SW 1271 (cell line): ENCODE measurements around the gene DAGLA.
"Not testable (repeated sequence)": the region's sequence is repeated elsewhere in the genome, so short reads cannot be mapped to it uniquely, and the experiment has no call there.

Experiments used
- DNase-seq, 2 experiments: peaks; one replicate each; lab custom pipeline; 2025; lab: John Stamatoyannopoulos, UW

The DAGLA gene

DNA sequence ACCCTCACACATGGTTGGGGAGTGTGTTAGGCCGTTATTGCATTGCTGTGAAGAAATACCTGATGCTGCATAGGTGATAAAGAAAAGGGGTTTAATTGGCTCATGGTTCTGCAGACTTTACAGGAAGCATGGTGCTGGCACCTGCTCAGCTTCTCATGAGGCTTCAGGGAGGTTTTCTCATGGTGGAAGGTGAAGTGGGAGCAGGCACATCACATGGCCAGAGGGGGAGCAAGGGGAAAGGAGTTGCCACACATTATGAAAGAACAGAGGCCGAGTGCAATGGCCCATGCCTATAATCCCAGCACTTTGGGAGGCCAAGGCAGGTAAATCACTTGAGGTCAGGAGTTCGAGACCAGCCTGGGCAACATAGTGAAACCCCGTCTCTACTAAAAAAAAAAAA lies 19.2 kb upstream of the DAGLA start:
- not testable (repeated sequence) for DNase-seq

DNA sequence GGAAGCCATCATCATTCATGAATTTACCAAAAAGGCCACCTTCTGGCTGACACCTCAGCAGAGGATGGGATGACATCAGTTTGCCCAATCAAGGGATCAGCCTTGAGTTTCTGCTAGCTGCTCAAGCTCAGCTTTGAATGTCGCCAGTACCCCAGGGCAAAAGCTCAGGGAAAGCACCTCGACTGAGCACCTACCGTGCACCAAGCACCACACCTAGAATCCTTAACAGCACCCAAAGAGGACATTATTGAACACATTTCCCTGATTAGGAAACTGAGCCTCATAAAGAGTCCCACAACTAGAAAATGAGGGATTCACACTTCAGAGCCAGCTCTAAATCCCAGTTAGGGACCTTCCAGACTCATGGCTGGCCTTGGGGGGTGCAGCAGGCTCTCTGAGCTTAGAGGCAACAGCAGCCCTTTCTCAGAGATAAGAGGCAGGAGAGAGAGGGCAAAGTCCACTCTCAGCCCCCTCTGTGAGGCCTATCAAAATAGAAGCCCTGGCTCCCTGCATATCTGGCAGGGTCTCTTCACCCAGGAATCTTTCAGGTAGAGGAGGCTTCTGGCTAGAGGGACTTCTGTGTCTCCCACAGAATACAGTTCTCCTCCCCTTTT lies 13.4 kb upstream of the DAGLA start:
- no peak for DNase-seq

DNA sequence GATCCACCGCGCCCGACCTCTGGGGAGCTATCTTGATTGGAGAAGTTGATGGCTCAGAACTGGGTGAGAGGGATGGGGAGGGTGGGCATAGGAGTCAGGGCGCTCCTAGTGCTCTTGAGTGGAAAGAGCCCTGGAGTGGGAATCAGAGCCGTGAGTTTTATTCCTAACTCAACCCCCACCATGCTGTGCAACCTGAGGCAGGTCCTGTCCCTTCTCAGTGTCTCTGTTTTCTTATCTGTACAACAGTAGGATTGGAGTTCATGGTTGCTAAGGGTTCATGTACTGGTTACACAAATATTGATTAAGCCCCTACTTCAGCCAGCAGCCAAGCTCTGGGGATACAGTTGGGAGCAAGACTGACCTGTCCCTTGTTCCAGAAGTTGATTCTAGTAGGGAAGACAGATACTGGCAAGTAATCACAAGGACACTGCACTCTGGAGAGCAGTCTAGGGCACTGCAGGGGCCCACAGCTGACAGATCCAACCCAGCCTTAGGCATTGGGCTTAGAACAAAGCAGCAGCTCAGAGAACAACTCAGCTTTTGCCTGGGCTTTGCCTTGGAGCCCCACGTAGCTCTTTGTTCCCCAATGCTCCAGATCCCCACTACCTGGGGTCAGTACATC lies 12.4 kb upstream of the DAGLA start:
- DNase-seq: no peak

DNA sequence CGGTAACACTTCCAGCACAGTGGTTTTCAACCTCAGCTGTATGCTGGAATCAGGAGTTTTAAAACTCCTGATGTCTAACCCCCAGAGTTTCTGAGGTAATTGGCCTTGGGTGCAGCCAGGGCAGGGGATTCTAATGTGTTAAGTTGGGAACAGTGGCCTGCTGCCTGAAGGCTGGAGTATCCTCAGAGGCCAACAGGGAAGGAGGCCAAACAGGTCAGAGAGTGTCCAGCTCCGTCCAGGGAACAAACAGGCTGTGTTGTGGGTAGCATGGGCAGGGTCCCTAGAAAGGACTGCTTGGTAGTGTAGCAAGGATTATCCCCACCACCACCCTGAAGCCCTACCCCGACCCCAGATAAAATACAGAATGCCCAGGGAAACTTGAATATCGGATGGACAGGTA lies 10.8 kb upstream of the DAGLA start:
- DNase-seq: no peak

DNA sequence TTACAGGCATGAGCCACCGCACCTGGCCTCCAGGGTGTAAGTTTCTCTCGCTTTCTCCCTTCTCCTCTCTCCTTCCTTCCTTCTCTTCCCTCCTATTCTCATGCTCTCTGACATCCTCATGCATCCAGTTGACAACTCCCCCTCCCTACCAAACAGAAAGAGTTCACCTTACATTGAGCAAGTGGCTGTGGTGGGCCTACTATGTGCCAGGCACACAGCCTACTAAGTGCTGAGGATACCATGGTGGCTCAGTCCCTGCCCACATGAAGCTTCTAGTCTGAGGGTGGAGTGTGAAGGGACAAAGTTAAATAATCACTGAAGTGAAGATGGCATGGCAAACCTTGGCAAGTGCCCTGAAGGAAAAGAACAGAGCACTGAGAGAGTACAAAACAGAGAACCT lies 9.6 kb upstream of the DAGLA start:
- DNase-seq: no peak

DNA sequence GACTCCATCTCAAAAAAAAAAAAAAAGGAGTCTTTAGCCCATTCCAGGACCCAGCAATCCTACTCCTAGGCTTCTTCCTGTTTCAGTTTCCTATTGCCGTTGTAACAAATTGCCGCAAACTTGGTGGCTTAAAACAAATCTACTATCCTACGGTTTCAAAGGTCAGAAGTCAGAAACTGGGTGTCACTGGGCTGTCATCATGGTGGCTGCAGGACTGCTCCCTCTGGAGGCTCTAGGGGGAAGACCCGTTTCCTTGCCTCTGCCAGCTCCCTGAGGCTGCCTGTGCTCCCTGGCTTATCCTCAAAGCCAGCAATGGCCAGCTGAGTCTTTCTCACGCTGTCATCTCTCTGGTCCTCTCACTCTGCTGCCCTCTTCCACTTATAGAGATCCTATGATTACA lies 8.7 kb upstream of the DAGLA start:
- DNase-seq: no peak

DNA sequence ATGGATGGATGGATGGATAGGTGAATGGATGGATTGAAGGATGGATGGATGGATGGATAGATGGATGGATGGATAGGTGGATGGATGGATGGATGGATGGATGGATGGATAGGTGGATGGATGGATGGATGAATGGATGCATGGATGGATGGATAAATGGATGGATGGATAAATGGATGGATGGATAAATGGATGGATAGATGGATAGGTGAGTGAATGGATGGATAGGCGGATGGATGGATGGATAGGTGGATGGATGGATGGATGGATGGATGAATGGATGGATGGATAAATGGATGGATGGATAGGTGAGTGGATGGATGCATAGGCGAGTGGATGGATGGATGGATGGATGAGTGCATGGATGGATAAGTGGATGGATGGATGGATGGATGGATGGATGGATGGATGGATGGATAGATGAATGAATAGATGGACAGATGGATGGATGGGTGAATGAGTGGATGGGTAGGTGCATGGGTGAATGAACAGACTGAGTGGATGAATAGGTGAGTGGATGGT lies 6.2 kb upstream of the DAGLA start:
- not testable (repeated sequence) for DNase-seq

DNA sequence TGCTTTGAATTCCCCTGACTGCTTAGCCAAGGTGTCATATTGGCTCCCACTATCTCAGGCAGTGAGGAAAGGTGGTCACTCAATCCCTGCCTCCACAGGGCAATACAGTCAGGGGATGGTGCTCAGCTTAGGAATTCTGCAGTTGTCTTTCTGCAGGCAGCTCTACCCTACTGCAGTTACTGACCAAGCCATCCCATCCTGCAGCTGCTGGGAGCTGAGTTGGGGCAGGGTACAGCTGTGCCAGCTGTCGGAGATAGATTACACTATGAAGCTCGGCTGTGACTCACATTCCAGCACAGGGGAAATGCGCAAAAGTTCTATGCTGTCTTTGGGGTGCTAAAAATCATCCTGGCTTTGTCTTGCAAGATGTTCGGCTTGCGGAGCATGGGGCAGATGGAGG lies 4.4 kb upstream of the DAGLA start:
- DNase-seq: no peak

DNA sequence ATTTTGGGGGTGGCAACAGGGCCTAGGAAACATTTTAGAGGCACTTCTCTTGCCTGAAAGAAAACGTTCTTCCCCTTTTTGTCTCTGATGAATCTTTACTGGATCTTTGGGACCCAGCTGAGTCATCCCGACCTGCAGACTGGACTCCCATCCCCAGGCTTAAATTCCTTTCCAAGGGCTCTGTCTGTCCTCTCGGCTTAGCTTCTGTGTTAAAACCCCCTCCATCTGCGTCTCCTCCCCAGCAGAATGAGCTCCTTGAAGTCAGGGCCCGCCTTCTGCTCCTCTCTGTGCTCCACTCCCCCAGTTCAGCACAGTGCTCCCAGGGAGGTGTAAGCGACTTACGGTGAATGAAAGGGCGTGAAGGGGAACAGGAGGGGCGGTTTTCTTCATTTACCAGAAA lies 895 bp upstream of the DAGLA start:
- DNase-seq: no peak

DNA sequence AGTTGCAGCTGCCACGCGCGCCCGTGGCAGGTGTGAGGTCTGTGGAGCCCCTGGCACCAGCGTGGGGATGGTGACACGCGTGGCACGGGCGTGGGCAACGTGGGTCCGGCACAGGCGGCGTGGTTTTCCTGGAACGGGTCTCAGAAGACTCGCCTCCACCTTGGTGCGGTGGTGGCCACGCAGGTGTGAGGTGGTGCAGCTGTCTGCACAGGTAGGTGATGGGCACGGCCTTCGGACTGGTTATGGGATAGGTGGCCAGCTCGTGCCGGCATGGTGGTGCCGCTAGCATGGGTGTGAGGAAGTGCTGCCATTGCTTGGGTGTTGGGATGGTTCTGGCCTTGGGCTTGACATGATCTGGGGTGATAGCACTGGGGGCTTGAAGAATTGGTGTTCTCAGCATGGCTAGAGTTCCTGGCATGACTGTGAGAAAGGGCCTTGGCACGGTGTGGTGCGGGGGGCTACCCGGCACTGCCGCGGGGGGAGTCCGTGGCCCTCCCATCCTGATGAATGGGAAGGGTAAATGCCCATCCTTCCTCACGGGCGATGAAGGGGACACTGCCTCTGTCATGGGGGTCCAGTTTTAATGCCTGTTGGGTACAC lies 531 bp downstream of the DAGLA start:
- no peak for DNase-seq

DNA sequence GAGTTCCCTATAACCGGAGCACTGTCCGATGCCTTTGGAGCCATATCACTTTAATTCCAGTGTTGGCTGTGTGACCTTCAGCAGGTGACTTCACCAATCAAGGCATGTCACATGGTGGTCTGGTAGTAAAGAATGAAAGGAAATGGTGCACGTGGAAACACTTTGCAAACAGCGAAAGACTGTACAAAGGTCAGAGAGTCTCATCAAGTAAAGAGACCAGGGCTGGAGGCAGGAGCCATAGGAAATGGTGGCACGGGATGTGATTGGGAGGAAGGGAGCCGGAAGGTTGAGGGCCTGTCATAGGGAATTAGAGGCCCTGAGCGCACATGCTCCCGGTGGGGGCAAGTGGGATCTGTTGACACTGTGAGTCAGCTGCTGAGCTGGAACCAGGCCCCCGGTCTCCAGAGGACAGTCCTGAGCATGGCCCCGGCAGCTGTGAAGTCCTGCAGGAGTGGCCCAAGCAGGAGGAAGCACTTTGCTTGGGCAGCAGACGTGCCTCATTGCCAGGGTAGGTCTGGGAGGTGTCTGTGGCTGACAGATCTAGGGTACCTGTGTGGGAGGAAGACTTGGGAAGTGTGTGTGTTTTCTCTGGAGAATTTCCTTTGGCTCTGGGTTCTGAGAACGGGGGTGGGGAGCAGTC lies 2.0 kb downstream of the DAGLA start:
- no peak for DNase-seq

DNA sequence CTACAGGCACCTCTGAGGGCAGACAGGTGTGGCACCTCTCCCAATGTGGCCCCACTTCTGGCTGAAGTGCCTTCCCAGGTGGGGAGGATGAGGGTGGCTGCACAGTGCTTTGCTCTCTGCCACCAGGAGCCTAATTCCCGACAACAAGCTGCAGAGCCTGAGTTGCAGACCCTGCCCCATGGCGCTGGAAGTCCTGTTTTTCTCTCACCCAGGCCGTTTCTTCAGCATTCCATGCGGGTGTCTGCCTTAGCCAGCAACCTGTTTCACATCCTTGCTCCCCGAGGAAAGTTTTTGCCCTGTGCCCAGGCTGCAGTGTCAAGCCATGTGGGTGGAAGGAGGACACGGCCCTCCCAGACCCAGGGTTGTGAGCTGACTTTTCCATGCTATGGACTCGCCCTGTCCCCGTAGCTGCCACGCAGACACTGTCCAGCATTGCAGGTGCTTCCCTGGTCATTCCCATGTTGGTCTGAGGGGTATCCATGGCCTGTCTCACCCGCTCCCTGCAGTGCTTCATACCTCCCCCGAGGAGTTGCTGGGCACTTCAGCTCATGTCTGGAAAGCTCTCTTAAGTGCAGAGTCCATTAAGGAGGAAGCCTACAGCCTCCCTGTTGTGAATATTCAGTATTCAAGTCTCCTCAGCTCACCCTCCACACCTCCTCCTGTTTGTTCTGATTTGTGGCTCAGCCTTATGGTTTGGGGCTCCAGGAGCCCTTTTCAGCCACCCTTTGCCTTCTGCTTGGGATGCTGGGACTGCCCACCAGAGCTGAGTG lies 2.9 kb downstream of the DAGLA start:
- no peak for DNase-seq

DNA sequence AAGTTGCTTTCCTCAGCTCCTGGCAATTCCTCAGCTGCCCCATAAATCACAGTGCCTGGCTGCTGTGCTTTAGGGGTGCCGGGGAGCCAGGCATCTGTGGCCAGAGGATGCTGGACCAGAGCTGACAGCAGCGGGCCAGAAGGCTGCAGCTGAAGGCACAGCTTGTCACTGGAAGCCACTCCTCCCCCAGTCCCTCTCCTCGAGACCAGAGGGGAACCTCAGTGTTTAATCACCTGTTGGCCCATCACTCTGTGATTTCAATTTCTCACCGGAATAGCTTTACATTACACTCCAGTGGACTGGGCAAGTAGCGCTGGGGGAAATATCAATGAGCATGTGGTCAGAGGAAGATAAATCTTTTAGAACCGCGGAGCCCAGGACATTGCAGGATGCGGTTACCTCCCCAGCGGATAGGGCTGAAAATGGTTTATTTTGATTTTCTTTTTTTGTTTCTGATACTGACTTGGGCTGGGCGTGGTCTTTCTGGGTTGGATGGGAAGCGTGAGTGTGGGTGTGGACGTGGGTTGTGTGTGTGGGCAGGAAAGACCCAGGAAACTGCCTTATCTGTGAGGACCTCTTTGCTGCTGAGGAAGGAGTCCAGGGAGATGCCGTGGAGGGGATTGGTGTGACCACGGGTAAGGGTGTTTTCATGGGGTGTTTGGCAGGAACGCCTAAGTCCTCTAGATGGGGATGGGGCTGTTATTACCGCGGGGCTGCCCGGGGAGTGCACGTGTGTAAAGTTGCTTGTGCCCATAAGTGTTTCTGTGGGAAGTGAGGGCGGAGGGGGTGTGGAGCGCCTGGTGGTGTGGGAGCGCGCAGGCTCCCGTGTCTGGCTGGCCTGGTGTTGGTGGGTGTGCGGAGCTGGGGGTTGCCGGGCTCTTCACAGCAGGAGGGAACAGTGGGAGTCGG lies 4.0 kb downstream of the DAGLA start:
- no peak for DNase-seq

DNA sequence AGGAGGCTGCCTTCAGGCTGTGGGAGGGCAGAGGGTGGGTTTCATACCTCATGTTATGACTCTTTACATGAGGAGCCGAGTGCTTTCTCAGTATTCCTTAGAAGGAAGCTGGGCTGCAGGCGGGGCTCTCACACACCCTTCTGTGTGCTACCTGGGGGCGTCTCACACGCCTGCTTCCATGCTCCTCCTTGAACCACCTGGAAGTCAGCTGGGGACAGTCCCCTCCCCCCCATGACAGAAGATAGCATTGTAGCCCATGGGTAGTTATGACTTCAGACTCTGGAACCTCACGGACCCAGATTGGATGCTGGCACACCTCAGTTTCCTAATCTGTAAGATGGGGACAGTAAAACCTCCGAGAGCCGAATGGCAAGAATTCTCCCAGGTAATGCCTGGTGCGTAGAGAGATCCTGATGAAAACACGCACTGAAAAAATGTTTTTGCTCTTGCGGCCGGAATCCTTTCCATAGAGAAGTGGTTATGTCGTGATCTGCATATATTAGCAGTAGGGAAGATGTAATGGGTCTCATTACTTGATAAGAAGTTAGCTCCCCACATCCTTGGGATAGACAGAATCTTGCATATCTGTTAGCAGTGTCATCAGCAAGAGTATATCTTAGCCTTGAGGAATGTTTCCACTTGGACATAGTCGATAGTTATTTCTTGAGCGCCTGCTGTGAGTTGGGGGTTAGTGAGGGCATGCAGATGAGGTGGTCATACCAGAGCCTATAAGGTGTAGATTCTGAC lies 4.9 kb downstream of the DAGLA start:
- DNase-seq: no peak

DNA sequence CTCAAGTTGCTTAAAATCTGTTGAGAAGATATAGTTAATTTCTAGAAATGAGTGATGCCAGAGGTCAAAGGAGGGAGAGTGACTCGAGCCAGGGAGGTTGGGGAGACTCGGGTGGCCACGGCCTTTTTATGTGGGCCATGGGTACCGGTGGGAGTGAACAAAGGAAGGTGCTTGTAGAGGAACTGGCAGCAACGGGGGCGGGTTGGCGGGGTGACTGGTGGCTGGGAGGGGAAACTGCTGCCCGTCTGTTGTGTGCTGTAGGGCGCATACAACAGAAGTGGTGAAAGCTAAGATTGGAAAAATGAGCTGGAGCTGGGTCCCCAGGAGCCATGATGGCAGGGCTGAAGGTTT lies 5.4 kb downstream of the DAGLA start:
- no peak for DNase-seq

DNA sequence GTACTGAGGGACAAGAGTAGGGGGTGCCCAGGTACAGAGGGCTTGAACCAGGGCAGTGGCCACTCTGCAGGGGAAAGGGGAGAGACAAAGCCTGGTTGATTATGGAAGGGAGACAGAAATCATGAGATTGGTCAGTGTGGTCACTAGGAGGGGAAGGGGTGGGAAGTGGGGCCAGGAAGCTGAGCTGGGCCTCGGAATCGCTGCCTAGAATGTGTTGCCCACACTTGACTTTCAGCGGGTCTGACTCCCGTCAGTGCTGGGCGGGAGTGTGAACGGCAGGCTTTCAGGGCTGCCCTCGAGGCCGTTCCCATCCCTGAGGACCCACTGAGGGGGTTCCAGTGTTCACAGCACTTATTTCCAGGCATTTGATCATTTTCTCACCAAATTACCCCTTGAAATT lies 5.9 kb downstream of the DAGLA start:
- no peak for DNase-seq

DNA sequence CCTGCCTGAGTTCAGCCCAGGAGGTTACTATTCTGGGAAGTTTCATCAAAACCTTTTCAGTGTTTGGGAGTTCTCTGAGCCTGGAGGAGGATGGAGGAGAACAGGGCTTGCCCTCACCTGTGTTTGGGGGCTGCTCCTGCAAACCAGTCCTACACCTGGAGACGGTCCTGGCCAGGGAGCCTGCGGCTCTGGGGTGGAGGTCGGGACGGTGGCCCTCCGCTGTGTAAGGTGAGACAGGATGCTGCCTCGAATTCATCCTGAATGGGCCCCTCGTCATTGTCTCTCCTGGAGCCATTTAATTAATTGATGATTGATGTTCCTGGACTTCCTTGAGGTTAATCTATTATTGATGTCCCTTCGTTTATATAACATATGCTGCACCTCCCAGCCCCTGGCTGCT lies 6.3 kb downstream of the DAGLA start:
- DNase-seq: no peak

DNA sequence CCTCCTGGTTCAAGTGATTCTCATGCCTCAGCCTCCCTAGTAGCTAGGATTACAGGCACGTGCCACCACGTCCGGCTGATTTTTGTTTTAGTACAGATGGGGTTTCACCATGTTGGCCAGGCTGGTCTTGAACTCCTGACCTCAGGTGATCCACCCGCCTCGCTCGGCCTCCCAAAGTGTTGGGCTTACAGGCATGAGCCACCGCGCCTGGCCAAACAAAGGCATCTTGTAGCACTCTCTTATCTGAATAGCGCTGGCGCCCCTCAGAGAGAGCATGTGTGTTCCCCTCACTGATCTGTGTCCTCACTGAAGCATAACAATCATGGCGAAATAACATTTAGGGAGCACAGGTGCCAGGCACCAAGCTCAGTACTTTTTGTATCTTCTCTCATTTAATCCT lies 7.2 kb downstream of the DAGLA start:
- no peak for DNase-seq

DNA sequence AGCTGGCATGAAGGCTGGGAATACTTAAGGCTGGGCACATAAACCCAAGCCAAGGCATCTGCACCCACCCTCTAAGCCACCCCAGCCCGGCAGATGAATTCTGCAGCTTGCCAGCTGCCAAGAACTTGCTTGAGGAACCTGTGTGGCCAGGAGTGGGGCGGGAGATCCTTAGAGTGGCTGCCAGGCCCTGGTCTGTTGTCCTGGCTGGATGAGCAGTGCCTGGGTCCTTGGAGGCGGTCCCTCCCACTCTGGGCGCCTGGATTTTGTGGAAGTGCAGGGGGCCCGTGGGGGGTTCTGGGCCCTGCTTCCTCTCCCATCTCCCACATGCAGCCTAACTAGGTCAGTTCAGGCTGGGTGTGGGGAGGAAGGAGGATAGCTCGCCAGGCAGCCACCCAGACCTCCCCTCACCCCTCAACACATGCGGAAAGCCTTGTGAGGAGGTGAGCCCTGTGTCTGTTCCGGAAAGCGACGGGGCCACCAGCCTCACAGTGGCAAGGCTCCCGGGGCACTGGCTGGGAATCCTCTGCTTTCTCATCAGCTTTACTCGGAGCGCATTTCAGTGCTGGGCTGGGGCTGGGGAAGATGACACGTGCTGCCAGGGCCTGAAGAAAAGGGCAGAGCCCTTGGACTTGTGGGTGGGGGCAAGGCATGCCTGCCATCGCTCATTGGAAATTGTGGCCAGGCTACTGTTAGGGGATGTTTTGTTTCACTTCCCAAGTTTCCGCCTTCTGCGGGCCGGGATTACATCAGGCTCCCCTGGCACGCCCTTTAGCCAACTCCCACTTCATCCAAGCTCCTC lies 8.4 kb downstream of the DAGLA start:
- DNase-seq: no peak

DNA sequence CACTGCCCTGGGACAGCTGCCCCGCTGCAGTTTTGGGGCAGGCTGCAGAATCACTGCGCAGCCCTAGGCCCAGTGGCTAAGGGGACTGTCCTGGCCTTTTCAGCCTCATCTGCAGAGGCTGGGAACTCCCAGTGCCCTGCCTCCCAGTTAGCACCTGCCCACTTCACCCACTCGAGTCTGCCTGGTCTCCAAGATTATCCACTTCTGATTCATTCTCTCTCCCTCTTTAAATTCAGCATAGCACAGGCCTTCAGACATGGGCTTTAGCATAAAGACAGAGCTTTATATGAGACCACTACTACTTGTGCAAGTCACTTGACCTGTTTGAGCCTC lies 8.9 kb downstream of the DAGLA start:
- no peak for DNase-seq
